ENCODE data around the gene EFCAB11.

GRCh38 chr14:89957791-89958190 lies 3.3 kb upstream of the EFCAB11 start:
- TF ChIP-seq CTCF (IDR thresholded peaks at IDR 0.05) (no peak), POLR2A (IDR thresholded peaks at IDR 0.05) (no peak)

Data from esophagus squamous epithelium (tissue), 4 donors.